SK-N-SH treated with all-trans-retinoic acid at 6 μM for 48 hours (cell line): Measurements from ENCODE around the gene KDM5A.

Experiments
- ARNTL ChIP-seq: fragments of 450-650 bp; formaldehyde crosslinking; IDR thresholded peaks from 2 replicates; pipeline ENCODE4 v1.5.0; 2020; ENCODE audit warnings: low read depth, mild to moderate bottlenecking, moderate library complexity, borderline replicate concordance
- BACH2 ChIP-seq: fragments of 250-450 bp; sonication (Bioruptor Pico); IDR thresholded peaks from 2 replicates; pipeline ENCODE4 v1.9.0; 2021; ENCODE audit warnings: mild to moderate bottlenecking, borderline replicate concordance
- CSDC2 ChIP-seq: fragments of 250-450 bp; sonication (Bioruptor Pico); IDR thresholded peaks from 2 replicates; pipeline ENCODE4 v1.5.0; 2020; ENCODE audit warnings: mild to moderate bottlenecking, moderate library complexity
- OSR1 ChIP-seq: fragments of 250-450 bp; sonication (Bioruptor Pico); IDR thresholded peaks from 2 replicates; pipeline ENCODE4 v1.8.0; 2022; ENCODE audit warnings: moderate library complexity, mild to moderate bottlenecking, inconsistent platforms
- RARB ChIP-seq: fragments of 250-450 bp; sonication (Bioruptor Pico); IDR thresholded peaks from 2 replicates; pipeline ENCODE4 v1.8.0; 2021; ENCODE audit warnings: mild to moderate bottlenecking, moderate library complexity
- TCF4 ChIP-seq: fragments of 250-450 bp; sonication (Bioruptor Pico); IDR thresholded peaks from 2 replicates; pipeline ENCODE4 v1.8.0; 2021; ENCODE audit warnings: mild to moderate bottlenecking, moderate library complexity, borderline replicate concordance
- TOX ChIP-seq: fragments of 250-450 bp; sonication (Bioruptor Pico); IDR thresholded peaks from 2 replicates; pipeline ENCODE4 v1.8.0; 2021; ENCODE audit warnings: mild to moderate bottlenecking, moderate library complexity, borderline replicate concordance
- TF ChIP-seq, protein P1 (sequence below): fragments of 250-450 bp; sonication (Bioruptor Pico); IDR thresholded peaks from 2 replicates; pipeline ENCODE4 v1.5.1; 2020; ENCODE audit warnings: low read depth, mild to moderate bottlenecking, moderate library complexity
- TF ChIP-seq, protein P2 (sequence below): fragments of 250-450 bp; sonication (Bioruptor Pico); IDR thresholded peaks from 2 replicates; pipeline ENCODE4 v1.5.1; 2021; ENCODE audit warnings: mild to moderate bottlenecking, moderate library complexity

DNA sequence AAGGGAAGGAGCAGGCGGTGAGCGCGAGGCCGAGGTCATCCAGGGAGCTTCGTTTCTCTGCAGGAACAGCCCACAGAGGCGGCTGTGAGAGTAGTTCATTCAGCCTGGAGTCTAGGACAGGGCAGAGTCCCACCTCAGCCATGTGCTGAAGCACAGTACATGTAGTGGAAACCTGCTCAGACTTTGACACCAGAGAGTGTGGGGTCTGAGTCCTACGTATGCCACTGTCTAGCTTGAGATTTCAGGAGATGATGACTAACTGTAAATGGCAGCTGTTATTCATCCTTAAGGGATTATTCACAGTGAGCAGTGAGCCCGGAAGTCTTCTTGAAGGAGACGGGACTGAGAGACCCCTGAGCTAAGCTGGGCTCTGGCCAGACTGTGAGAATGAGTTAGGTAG, 125.5 kb downstream of the KDM5A start:
- TF ChIP-seq BACH2 (CRISPR knock-in tag) (no peak), ARNTL (no peak), OSR1 (CRISPR knock-in tag) (no peak), CSDC2 (CRISPR knock-in tag) (no peak), RARB (CRISPR knock-in tag) (no peak), TOX (no peak), TCF4 (no peak)
- TF ChIP-seq, protein P1, sequence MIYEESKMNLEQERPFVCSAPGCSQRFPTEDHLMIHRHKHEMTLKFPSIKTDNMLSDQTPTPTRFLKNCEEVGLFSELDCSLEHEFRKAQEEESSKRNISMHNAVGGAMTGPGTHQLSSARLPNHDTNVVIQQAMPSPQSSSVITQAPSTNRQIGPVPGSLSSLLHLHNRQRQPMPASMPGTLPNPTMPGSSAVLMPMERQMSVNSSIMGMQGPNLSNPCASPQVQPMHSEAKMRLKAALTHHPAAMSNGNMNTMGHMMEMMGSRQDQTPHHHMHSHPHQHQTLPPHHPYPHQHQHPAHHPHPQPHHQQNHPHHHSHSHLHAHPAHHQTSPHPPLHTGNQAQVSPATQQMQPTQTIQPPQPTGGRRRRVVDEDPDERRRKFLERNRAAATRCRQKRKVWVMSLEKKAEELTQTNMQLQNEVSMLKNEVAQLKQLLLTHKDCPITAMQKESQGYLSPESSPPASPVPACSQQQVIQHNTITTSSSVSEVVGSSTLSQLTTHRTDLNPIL (CRISPR knock-in tag): no peak
- TF ChIP-seq, protein P2, sequence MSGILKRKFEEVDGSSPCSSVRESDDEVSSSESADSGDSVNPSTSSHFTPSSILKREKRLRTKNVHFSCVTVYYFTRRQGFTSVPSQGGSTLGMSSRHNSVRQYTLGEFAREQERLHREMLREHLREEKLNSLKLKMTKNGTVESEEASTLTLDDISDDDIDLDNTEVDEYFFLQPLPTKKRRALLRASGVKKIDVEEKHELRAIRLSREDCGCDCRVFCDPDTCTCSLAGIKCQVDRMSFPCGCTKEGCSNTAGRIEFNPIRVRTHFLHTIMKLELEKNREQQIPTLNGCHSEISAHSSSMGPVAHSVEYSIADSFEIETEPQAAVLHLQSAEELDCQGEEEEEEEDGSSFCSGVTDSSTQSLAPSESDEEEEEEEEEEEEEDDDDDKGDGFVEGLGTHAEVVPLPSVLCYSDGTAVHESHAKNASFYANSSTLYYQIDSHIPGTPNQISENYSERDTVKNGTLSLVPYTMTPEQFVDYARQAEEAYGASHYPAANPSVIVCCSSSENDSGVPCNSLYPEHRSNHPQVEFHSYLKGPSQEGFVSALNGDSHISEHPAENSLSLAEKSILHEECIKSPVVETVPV (CRISPR knock-in tag): no peak
